Kidney glomerular epithelial cell (primary cell): Measurements from ENCODE around the gene CHODL.

Experiments used
- DNase-seq: peaks from one replicate; lab custom pipeline; 2025; lab: John Stamatoyannopoulos, UW

CHODL gene

DNA sequence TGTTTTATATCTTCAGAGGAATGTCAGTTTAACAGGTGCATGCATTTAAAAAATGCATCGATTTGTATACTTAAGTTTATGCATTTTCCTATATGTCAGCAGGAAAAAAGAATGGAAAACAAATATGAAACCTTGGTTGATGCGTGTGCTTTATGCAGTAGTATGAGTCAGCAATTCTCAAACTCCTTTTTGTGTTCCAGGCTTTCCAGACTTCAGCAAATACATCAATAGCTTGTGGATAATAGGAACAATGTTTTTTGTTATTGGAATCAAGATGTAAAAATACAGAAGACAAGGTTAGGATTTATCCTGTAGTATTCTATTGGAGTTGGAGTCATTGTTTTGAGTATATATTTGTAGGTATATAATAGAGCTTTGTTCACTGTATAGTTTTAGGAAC, 45.2 kb downstream of the CHODL start:
- no peak for DNase-seq

GRCh38 chr21:18294100-18294499, 49.5 kb downstream of the CHODL start:
- DNase-seq = no peak

DNA sequence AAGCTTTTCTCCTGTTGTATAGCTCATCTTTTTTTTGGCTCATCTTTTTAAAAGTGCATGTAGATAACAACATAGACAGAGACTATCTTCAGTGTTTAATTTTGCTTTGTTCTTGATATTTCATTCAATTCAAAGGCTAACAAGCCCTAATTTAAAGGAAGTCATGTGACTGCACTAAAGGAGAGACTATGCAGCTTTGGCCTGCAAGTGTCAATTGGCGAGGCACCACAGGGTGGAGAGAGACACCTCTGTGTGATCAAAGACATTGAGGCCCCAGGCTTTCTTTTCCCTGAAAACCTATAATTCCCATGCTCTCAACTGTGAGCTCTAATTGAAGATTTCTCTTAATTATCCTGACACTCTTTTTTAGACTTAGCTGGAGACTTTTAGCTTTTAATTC, 53.6 kb downstream of the CHODL start:
- DNase-seq = no peak
